Brain microvascular endothelial cell (primary cell): ENCODE results near the gene CHCHD1.

Source experiments
- DNase-seq: peaks from one replicate; pipeline ENCODE4 v3.0.0-alpha.2; 2020
- H3K27ac ChIP-seq: fragments of 250-450 bp; sonication (Bioruptor Pico); 2 replicates; pipeline ENCODE4 v1.5.1; 2020; ENCODE audit warnings: mild to moderate bottlenecking, moderate library complexity
- H3K27me3 ChIP-seq: fragments of 250-450 bp; sonication (Bioruptor Pico); replicated peaks from 2 replicates; pipeline ENCODE4 v1.5.1; 2020; ENCODE audit warnings: mild to moderate bottlenecking
- H3K36me3 ChIP-seq: fragments of 250-450 bp; sonication (Bioruptor Pico); replicated peaks from 2 replicates; pipeline ENCODE4 v1.5.1; 2020; ENCODE audit warnings: mild to moderate bottlenecking
- H3K4me3 ChIP-seq: 2 replicates; pipeline ENCODE4 v1.5.1; 2011; ENCODE audit warnings: low read depth, mild to moderate bottlenecking, control low read depth, low read length, moderate library complexity
- CTCF ChIP-seq: IDR thresholded peaks from 2 replicates; pipeline ENCODE4 v1.5.1; 2011; ENCODE audit warnings: low read depth, mild to moderate bottlenecking, moderate library complexity, low read length, control low read depth, inconsistent platforms; ENCODE audit errors: missing control alignments
- in situ Hi-C: cut with HindIII; loops from 2 replicates; pipeline ENCODE4 v1.10.0; 2017; ENCODE audit warnings: low sequenced_read_pairs, low pct_ligation_motif_present

Gene CHCHD1

GRCh38 chr10:73819081-73819480 lies 37.2 kb downstream of the CHCHD1 start:
- no peak for TF ChIP-seq CTCF
- no peaks in the 10 kb centered on the region for H3K27me3 ChIP-seq
- DNase-seq = no peak
- no peaks in the 10 kb centered on the region for H3K36me3 ChIP-seq
- in situ Hi-C loops = no loop called here
- H3K4me3 ChIP-seq = no peak overlapping the region
- no peak overlapping the region for H3K27ac ChIP-seq

GRCh38 chr10:73819513-73820093 lies 37.8 kb downstream of the CHCHD1 start:
- Histone ChIP-seq H3K27me3 (no peaks in the 10 kb centered on the region), H3K36me3 (no peaks in the 10 kb centered on the region), H3K27ac (no peak overlapping the region), H3K4me3 (no peak overlapping the region)
- DNase-seq = peak; percentile 7
- TF ChIP-seq CTCF = peak; percentile 36
- in situ Hi-C loops = no loop called here

GRCh38 chr10:73823391-73823790 lies 41.5 kb downstream of the CHCHD1 start:
- H3K36me3 ChIP-seq = no peaks in the 10 kb centered on the region
- in situ Hi-C loops = no loop called here
- no peak overlapping the region for H3K4me3 ChIP-seq
- no peak overlapping the region for H3K27ac ChIP-seq
- no peaks in the 10 kb centered on the region for H3K27me3 ChIP-seq
- no peak for DNase-seq
- TF ChIP-seq CTCF = no peak

- Histone ChIP-seq H3K4me3 (no peak overlapping the region), H3K27me3 (no peaks in the 10 kb centered on the region), H3K27ac (no peak overlapping the region), H3K36me3 (no peaks in the 10 kb centered on the region)
- no peak for TF ChIP-seq CTCF
- no peak for DNase-seq
- in situ Hi-C loops = no loop called here
Measured at GRCh38 chr10:73824146-73824725, 42.4 kb downstream of the CHCHD1 start.

- Histone ChIP-seq H3K27ac (no peak overlapping the region), H3K36me3 (no peaks in the 10 kb centered on the region), H3K4me3 (no peak overlapping the region), H3K27me3 (no peaks in the 10 kb centered on the region)
- TF ChIP-seq CTCF = no peak
- DNase-seq = peak; percentile 46
- in situ Hi-C loops = no loop called here
Measured at GRCh38 chr10:73827346-73828089, 45.7 kb downstream of the CHCHD1 start.
